PC-9 (cell line): ENCODE data around the gene TRAF4. TPM values are rescaled to one million over a fixed set of nuclear protein-coding genes. Genes with fewer than 3 reads are reported as not detected.

Experiments
- BruUV-seq: library from RNA; stranded (reverse); fragments of 400-500 nt; replicated peaks from 2 replicates; lab custom pipeline; 2021; lab: Mats Ljungman, UMichigan
- CTCF ChIA-PET: fragments of 300-600 bp; sonication (Branson Sonifier 250); formaldehyde crosslinking; loops from one replicate; lab custom pipeline; 2022; ENCODE audit warnings: antibody characterized with exemption; lab: Charles Lee
- POLR2A ChIA-PET: fragments of 300-600 bp; sonication (Branson Sonifier 250); formaldehyde crosslinking; loops from one replicate; lab custom pipeline; 2022; ENCODE audit warnings: antibody characterized with exemption; ENCODE audit not compliant: unreplicated experiment; lab: Charles Lee
- DNase-seq, 2 experiments: peaks; one replicate each; pipeline versions ENCODE4 v3.0.0 to v3.0.0-alpha.2; 2015 to 2022; ENCODE audit warnings: mixed read lengths in 1 of 2
- H2AFZ ChIP-seq: fragments of 200-600 bp; sonication (generic); 2 replicates; pipeline ENCODE4 v1.8.1; 2017; ENCODE audit warnings: antibody characterized with exemption
- H3F3A ChIP-seq: fragments of 200-600 bp; sonication (generic); 2 replicates; pipeline ENCODE4 v1.8.1; 2017; ENCODE audit warnings: antibody characterized with exemption, mild to moderate bottlenecking, low read depth; ENCODE audit not compliant: insufficient read depth
- H3K27ac ChIP-seq: fragments of 200-600 bp; sonication (generic); 2 replicates; pipeline ENCODE4 v1.6.1; 2016; ENCODE audit warnings: mixed run types
- H3K27me3 ChIP-seq: fragments of 200-600 bp; sonication (generic); 2 replicates; pipeline ENCODE4 v1.6.1; 2016; ENCODE audit warnings: low read depth, mixed run types; ENCODE audit not compliant: insufficient read depth
- H3K36me3 ChIP-seq: fragments of 200-600 bp; sonication (generic); 2 replicates; pipeline ENCODE4 v1.6.1; 2016; ENCODE audit warnings: low read depth, mixed run types
- H3K4me1 ChIP-seq: fragments of 200-600 bp; sonication (generic); replicated peaks from 2 replicates; pipeline ENCODE4 v1.6.1; 2016; ENCODE audit warnings: mixed run types; ENCODE audit not compliant: insufficient read depth
- H3K4me2 ChIP-seq: fragments of 200-600 bp; sonication (generic); 2 replicates; pipeline ENCODE4 v1.6.1; 2017; ENCODE audit warnings: mixed run types
- H3K4me3 ChIP-seq: fragments of 200-600 bp; sonication (generic); 2 replicates; pipeline ENCODE4 v1.6.1; 2016; ENCODE audit warnings: mixed run types
- H3K79me2 ChIP-seq: fragments of 200-600 bp; sonication (generic); 2 replicates; pipeline ENCODE4 v1.6.1; 2017; ENCODE audit warnings: low read depth, mixed run types
- H3K9me2 ChIP-seq: fragments of 200-600 bp; sonication (generic); 2 replicates; pipeline ENCODE4 v1.8.1; 2017; ENCODE audit warnings: mild to moderate bottlenecking; ENCODE audit not compliant: insufficient read depth
- H3K9me3 ChIP-seq: fragments of 200-600 bp; sonication (generic); 2 replicates; pipeline ENCODE4 v1.8.1; 2016; ENCODE audit warnings: low read depth; ENCODE audit not compliant: insufficient read depth
- H4K20me1 ChIP-seq: fragments of 200-600 bp; sonication (generic); 2 replicates; pipeline ENCODE4 v1.8.1; 2017; ENCODE audit not compliant: insufficient read depth
- CTCF ChIP-seq: fragments of 200-600 bp; sonication (generic); conservative IDR thresholded peaks from 2 replicates; pipeline ENCODE4 v1.6.1; 2017; ENCODE audit warnings: mixed run types, antibody characterized with exemption, mild to moderate bottlenecking, moderate library complexity
- EZH2 ChIP-seq: fragments of 200-600 bp; sonication (generic); IDR thresholded peaks from 2 replicates; pipeline ENCODE4 v1.8.0; 2017; ENCODE audit warnings: antibody characterized with exemption, low read depth
- intact Hi-C: fragments of 100-400 bp; cut with micrococcal nuclease; formaldehyde crosslinking; loops from one replicate; pipeline ENCODE4 v1.10.0; 2022; ENCODE audit not compliant: unreplicated experiment
- total RNA-seq: library from RNA; stranded (reverse); gene quantifications from 2 replicates; pipeline ENCODE4 v1.2.3, GENCODE V29; 2021

Gene TRAF4
- total RNA-seq, 1 experiment from 2014 or later, result 159 TPM

- no peak overlapping the region for H3K27ac ChIP-seq
- H3K4me3 ChIP-seq, result no peak overlapping the region
- H3K9me2 ChIP-seq, result no peaks in the 10 kb centered on the region
- no peaks in the 10 kb centered on the region for H3K27me3 ChIP-seq
- peaks cover 4% of the 10 kb centered on the region for H3K4me1 ChIP-seq
- DNase-seq, result no peak
- no peaks in the 10 kb centered on the region for H4K20me1 ChIP-seq
- no peak for TF ChIP-seq EZH2
- no peak for TF ChIP-seq CTCF
- no peak overlapping the region for H3K4me2 ChIP-seq
- CTCF ChIA-PET, result interaction anchor here (0.5 to 0.9 kb wide), 2 partner anchors 8 to 21 kb away, joined by 3 to 5 read pairs; no protein-coding TSS in a partner anchor
- H2AFZ ChIP-seq, result no peak overlapping the region
- no peaks in the 10 kb centered on the region for H3K79me2 ChIP-seq
- POLR2A ChIA-PET, result no interaction called here
- no peaks in the 10 kb centered on the region for H3K9me3 ChIP-seq
- no TSS peak for BruUV-seq
- H3K36me3 ChIP-seq, result no peaks in the 10 kb centered on the region
- intact Hi-C loops, result no loop called here
- H3F3A ChIP-seq, result peaks cover 20% of the 10 kb centered on the region; the same call in 1 of the 2 replicates
Observed at GRCh38 chr17:28705074-28705659, 38.6 kb upstream of the TRAF4 start.

- H3K9me2 ChIP-seq, result no peaks in the 10 kb centered on the region
Observed at GRCh38 chr17:28705728-28706334, 38.0 kb upstream of the TRAF4 start.

More at GRCh38 chr17:28705728-28706334, 38.0 kb upstream of the TRAF4 start:
- H3K4me3 ChIP-seq, result no peak overlapping the region
- H3K79me2 ChIP-seq, result no peaks in the 10 kb centered on the region
- intact Hi-C loops, result no loop called here
- no peak overlapping the region for H3K27ac ChIP-seq
- H3F3A ChIP-seq, result peaks cover 24% of the 10 kb centered on the region; the same call in 1 of the 2 replicates
- no peak overlapping the region for H2AFZ ChIP-seq
- ChIA-PET POLR2A (no interaction called here), CTCF (interaction anchor here (0.9 kb wide), 1 partner anchor 21 kb away, joined by 3 read pairs; no protein-coding TSS in a partner anchor)
- H3K4me2 ChIP-seq, result no peak overlapping the region
- peaks cover 7% of the 10 kb centered on the region for H3K4me1 ChIP-seq
- H3K36me3 ChIP-seq, result no peaks in the 10 kb centered on the region
- DNase-seq, result no peak
- H3K27me3 ChIP-seq, result no peaks in the 10 kb centered on the region
- H4K20me1 ChIP-seq, result no peaks in the 10 kb centered on the region
- no peak for TF ChIP-seq CTCF
- TF ChIP-seq EZH2, result no peak
- BruUV-seq, result no TSS peak
- no peaks in the 10 kb centered on the region for H3K9me3 ChIP-seq
